Panc1 (cell line): ENCODE results near the gene IRF2BP2. TPM values are rescaled to one million over a fixed set of nuclear protein-coding genes. Genes with fewer than 3 reads are reported as not detected.

ENCODE experiments used
- ATAC-seq: fragments of 200-7000 bp; cut with Tn5 transposase; 2 replicates; pipeline ENCODE4 v1.9.1; 2020; ENCODE audit warnings: mild to moderate bottlenecking, moderate library complexity
- BruUV-seq: library from RNA; stranded (reverse); fragments of 400-500 nt; replicated peaks from 2 replicates; lab custom pipeline; 2021; lab: Mats Ljungman, UMichigan
- CTCF ChIA-PET: fragments of 300-600 bp; sonication (Branson Sonifier 250); formaldehyde crosslinking; loops from one replicate; lab custom pipeline; 2022; ENCODE audit warnings: antibody characterized with exemption; lab: Charles Lee
- POLR2A ChIA-PET: fragments of 300-600 bp; sonication (Branson Sonifier 250); formaldehyde crosslinking; loops from one replicate; lab custom pipeline; 2022; ENCODE audit warnings: antibody characterized with exemption; lab: Charles Lee
- DNase-seq: peaks from one replicate; pipeline ENCODE4 v3.0.0-alpha.2; 2010; ENCODE audit warnings: low read depth, low spot score
- H3K27ac ChIP-seq: 2 replicates; pipeline ENCODE4 v1.5.1; 2011; ENCODE audit warnings: mild to moderate bottlenecking, low read length, inconsistent platforms
- H3K27me3 ChIP-seq: fragments of 200-500 bp; sonication (Bioruptor generic); 2 replicates; pipeline ENCODE4 v1.6.0; 2014; ENCODE audit warnings: low read length, inconsistent platforms; ENCODE audit not compliant: control insufficient read depth, insufficient read depth
- H3K36me3 ChIP-seq: fragments of 200-500 bp; sonication (Bioruptor generic); 2 replicates; pipeline ENCODE4 v1.5.1; 2014; ENCODE audit warnings: inconsistent platforms, mild to moderate bottlenecking, low read length, moderate library complexity; ENCODE audit not compliant: control insufficient read depth, insufficient read depth
- H3K4me1 ChIP-seq: 2 replicates; pipeline ENCODE4 v1.5.1; 2011; ENCODE audit warnings: inconsistent platforms, mild to moderate bottlenecking, low read length, moderate library complexity; ENCODE audit not compliant: control insufficient read depth, insufficient read depth
- H3K4me3 ChIP-seq, 2 experiments: 2 replicates each; pipeline ENCODE4 v1.5.1; 2011 to 2012; ENCODE audit warnings: low read depth in 2 of 2, low read length in 2 of 2, mild to moderate bottlenecking in 2 of 2, inconsistent platforms in 1 of 2, moderate library complexity in 1 of 2
- H3K9me3 ChIP-seq: fragments of 200-500 bp; sonication (Bioruptor generic); 2 replicates; pipeline ENCODE4 v1.5.1; 2014; ENCODE audit warnings: low read depth, mild to moderate bottlenecking, inconsistent platforms, low read length, moderate library complexity; ENCODE audit not compliant: control insufficient read depth, insufficient read depth
- CTCF ChIP-seq: fragments of 450-650 bp; IDR thresholded peaks from 2 replicates; pipeline ENCODE4 v1.5.1; 2017; ENCODE audit warnings: mild to moderate bottlenecking
- POLR2AphosphoS5 ChIP-seq: IDR thresholded peaks from 2 replicates; pipeline ENCODE4 v1.6.1; 2012; ENCODE audit warnings: mild to moderate bottlenecking, low read depth, low read length, moderate library complexity
- REST ChIP-seq, 2 experiments: IDR thresholded peaks; 2 replicates each; pipeline ENCODE4 v1.6.1; 2011 to 2012; ENCODE audit warnings: low read depth in 2 of 2, control low read depth in 1 of 2, low read length in 1 of 2, mild to moderate bottlenecking in 1 of 2, moderate library complexity in 1 of 2; ENCODE audit not compliant: insufficient read depth in 1 of 2
- SIN3A ChIP-seq: IDR thresholded peaks from 2 replicates; pipeline ENCODE4 v1.6.1; 2012; ENCODE audit warnings: low read depth, mild to moderate bottlenecking, low read length, moderate library complexity, borderline replicate concordance; ENCODE audit not compliant: insufficient read depth
- TCF7L2 ChIP-seq: IDR thresholded peaks from 2 replicates; pipeline ENCODE4 v1.6.1; 2011; ENCODE audit warnings: mild to moderate bottlenecking, low read depth, low read length, inconsistent platforms
- in situ Hi-C: cut with HindIII; loops from 2 replicates; pipeline ENCODE4 v1.10.0; 2016; ENCODE audit warnings: low sequenced_read_pairs, low pct_unique_long_range_greater_than_20kb
- intact Hi-C: fragments of 100-400 bp; cut with micrococcal nuclease; formaldehyde crosslinking; loops from one replicate; pipeline ENCODE4 v1.10.0; 2022; ENCODE audit not compliant: unreplicated experiment
- total RNA-seq: library from RNA; stranded (reverse); gene quantifications from one replicate; pipeline ENCODE4 v1.2.1, GENCODE V29; 2021; ENCODE audit not compliant: unreplicated experiment

Gene IRF2BP2
- total RNA-seq, 1 experiment from 2014 or later = 187 TPM

GRCh38 chr1:234620272-234621126, 10.5 kb upstream of the IRF2BP2 start:
- Histone ChIP-seq H3K36me3 (no peaks in the 10 kb centered on the region), H3K27me3 (no peaks in the 10 kb centered on the region), H3K27ac (peak overlapping the region; percentile 100), H3K4me1 (peaks cover 80% of the 10 kb centered on the region), H3K4me3 (no peak overlapping the region; a peak in 1 of 4 replicates), H3K9me3 (no peaks in the 10 kb centered on the region)
- POLR2A ChIA-PET = interaction anchor here (0.5 to 1.1 kb wide), 4 partner anchors 20 to 491 kb away, joined by 3 to 8 read pairs (median 4); no protein-coding TSS in a partner anchor
- DNase-seq = no peak
- intact Hi-C loops = no loop called here
- ATAC-seq = no peak
- CTCF ChIA-PET = no interaction called here
- no peak for TF ChIP-seq POLR2AphosphoS5
- 0 out of 2 replicates have a peak, but pooled peaks have one; percentile 12 for TF ChIP-seq CTCF
- no peak for TF ChIP-seq SIN3A
- no TSS peak for BruUV-seq
- in situ Hi-C loops = loop anchor here (25.0 kb wide), 1 partner anchor 342 kb away; no protein-coding TSS in a partner anchor

GRCh38 chr1:234619794-234620247, 9.8 kb upstream of the IRF2BP2 start:
- in situ Hi-C loops (loop anchor here (25.0 kb wide), 1 partner anchor 342 kb away; no protein-coding TSS in a partner anchor), intact Hi-C loops (loop anchor here (10.0 kb wide), 1 partner anchor 255 kb away; no protein-coding TSS in a partner anchor)
- TF ChIP-seq TCF7L2 (no peak), CTCF (no peak), SIN3A (no peak), REST (IDR thresholded peaks at IDR 0.05; ENCODE audit: insufficient read depth in 1 of 2, low read depth in 2 of 2, low read length in 1 of 2) (no peak), POLR2AphosphoS5 (no peak)
- CTCF ChIA-PET = interaction anchor here (0.6 kb wide), 1 partner anchor 135 kb away, joined by 5 read pairs; no protein-coding TSS in a partner anchor
- no peaks in the 10 kb centered on the region for H3K9me3 ChIP-seq
- BruUV-seq = no TSS peak
- no peak for ATAC-seq
- H3K27ac ChIP-seq = peak overlapping the region; percentile 100
- H3K4me1 ChIP-seq = peaks cover 84% of the 10 kb centered on the region
- no peaks in the 10 kb centered on the region for H3K36me3 ChIP-seq
- no peak for DNase-seq
- POLR2A ChIA-PET = interaction anchor here (0.5 to 1.1 kb wide), 4 partner anchors 8 to 492 kb away, joined by 3 to 11 read pairs (median 6); no protein-coding TSS in a partner anchor
- no peaks in the 10 kb centered on the region for H3K27me3 ChIP-seq
- no peak overlapping the region; a peak in 1 of 4 replicates for H3K4me3 ChIP-seq
